T-helper 22 cell (primary cell): ENCODE data around the gene TRPM3.
"Not testable (repeated sequence)": the region's sequence is repeated elsewhere in the genome, so short reads cannot be mapped to it uniquely, and the experiment has no call there.

ENCODE experiments used
- DNase-seq: peaks from one replicate; pipeline ENCODE4 v3.0.0-alpha.2; 2020; ENCODE audit warnings: low read depth

Gene TRPM3

DNA sequence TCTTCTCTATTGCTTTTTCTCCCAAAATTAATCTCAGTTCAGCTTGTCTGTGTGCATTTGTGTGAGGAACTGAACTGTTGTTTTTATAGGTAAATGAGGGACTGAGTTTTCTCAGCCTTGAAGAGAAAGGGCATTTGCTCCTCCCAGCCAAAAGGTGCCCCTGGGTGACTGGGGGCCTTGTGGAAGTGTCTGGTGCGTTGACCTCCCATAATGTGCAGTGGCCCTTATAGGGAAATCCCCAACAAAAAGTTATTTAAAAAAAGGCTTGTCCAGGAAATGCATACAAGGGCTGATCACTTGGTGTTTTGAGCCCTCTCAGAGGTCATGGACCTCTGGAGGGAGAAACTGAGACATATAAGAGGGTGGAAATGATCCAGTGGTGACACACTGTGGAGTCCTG is 467.3 kb downstream of the TRPM3 start:
- no peak for DNase-seq

DNA sequence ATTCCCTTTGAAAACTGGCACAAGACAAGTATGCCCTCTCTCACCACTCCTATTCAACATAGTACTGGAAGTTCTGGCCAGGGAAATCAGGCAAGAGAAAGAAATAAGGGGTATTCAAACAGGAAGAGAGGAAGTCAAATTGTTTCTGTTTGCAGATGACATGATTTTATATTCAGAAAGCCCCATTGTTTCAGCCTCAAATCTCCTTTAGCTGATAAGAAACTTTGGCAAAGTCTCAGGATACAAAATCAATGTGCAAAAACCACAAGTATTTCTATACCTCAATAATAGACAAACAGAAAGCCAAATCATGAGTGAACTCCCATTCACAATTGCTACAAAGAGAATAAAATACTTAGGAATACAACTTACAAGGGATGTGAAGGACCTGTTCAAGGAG is 476.8 kb downstream of the TRPM3 start:
- DNase-seq: not testable (repeated sequence)

DNA sequence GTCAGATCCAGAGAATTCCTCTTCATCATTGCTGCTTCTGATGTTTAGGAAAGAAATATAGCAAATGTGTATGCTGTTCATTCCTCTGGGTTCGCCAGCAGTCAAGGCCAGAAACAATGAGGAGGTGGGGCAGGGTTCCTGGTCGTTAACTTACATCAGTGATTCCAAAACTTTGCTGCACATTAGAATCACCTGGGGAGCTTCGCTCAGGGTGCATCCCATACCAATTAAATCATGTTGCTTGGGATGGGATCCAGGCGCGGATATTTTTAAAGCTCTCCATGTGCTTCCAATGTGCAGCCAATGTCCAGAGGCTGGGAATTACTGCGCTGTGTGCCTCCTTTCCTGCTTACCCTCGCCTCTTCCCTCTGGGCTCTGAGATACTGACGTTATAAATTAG is 479.1 kb downstream of the TRPM3 start:
- DNase-seq: no peak

GRCh38 chr9:70641631-70642030 is 479.8 kb downstream of the TRPM3 start:
- no peak for DNase-seq

- no peak for DNase-seq
Observed at GRCh38 chr9:70641031-70641430, 480.4 kb downstream of the TRPM3 start.

- no peak for DNase-seq
Observed at GRCh38 chr9:70639853-70640814, 481.3 kb downstream of the TRPM3 start.

DNA sequence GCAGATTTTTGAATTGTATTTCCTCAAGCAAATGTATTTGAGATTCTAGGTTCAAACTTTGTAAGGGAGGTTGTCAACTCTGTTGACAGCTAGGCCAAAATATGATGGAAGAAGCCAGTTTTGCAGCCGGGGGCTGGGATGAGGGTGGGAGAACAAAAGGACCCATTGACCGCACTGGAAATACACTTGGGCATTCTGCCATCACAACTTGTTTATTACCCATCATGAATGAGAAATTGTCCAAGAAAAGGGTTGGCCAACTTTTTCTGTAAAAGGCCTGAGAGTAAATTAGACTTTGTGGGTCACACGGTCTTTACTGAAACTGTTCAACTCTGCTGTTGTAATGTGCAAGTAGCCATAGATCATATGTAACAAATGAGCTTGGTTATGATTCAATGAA is 485.6 kb downstream of the TRPM3 start:
- DNase-seq: no peak

DNA sequence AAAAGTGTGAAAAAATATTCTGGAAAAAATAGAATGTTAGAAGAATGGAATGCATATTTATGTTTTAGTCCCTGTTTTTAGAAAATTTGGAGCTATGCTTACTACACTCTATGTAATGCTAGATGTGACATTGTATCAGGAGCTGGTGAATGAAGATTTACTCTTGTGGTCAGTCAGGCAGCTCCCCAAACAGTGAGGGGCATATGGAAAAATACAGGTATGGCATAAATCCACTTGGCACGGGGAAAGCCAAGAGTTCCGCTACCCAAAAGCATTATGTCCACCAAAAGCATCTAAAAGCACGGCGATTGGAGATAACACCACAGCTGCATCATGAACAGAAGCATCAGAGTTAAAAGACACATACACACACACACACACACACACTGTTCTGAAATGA is 486.7 kb downstream of the TRPM3 start:
- DNase-seq: no peak

- no peak for DNase-seq
Observed at GRCh38 chr9:70630971-70631370, 490.4 kb downstream of the TRPM3 start.

GRCh38 chr9:70629080-70629685 is 492.2 kb downstream of the TRPM3 start:
- not testable (repeated sequence) for DNase-seq

DNA sequence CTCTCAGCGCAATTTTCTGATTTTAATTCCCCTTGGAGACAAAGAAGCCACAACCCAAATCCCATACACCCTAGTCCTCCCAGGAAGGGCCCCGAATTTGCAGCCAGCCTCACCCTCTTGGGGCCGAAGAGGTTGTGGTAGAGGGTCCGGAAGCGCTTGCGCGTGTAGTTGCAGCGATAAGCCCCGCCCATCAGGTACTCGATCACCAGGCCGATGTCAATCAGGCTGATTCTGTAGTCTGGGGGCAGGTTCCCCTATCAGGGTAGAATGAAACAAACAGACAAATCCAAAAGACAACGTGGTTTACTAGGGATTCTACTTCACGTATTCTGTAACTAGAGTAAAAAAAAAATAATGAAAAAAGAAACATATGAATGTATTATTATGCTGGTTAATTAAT is 496.3 kb downstream of the TRPM3 start:
- DNase-seq: no peak

- DNase-seq: no peak
Observed at GRCh38 chr9:70618784-70619183, 502.6 kb downstream of the TRPM3 start.

DNA sequence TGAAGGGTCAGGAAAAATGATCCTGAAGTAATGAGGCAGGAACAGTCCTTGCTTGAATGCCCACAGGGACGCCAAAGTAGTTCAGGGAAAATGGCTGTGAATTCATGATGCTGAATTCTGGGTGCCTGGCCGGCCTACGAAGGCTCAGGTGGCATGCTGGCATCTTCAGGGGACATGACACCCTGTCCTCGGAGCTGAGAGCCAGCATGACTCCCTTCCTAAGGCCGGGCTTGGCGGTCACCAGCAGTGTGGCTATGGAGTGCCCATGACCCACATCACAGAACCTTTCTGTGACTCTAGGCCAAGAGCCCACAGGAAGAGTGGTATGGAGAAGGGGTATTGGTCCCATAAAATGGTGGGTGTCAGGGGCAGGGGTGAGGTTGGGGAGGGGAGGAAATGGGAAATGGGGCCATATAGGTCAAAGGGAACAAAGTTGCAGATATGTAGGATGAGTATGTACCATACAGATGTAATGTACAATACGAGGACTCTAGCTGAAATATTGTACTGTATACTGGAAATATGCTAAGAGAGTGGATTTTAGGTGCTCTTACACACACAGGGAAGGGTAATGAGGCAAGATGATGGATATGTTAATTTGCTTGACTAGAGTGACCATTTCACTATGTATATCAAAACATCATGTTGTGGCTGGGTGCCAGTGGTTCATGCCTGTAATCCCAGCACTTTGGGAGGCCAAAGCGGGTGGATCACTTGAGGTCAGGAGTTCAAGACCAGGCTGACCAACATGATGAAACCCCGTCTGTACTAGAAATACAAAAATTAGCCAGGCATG is 504.2 kb downstream of the TRPM3 start:
- no peak for DNase-seq

DNA sequence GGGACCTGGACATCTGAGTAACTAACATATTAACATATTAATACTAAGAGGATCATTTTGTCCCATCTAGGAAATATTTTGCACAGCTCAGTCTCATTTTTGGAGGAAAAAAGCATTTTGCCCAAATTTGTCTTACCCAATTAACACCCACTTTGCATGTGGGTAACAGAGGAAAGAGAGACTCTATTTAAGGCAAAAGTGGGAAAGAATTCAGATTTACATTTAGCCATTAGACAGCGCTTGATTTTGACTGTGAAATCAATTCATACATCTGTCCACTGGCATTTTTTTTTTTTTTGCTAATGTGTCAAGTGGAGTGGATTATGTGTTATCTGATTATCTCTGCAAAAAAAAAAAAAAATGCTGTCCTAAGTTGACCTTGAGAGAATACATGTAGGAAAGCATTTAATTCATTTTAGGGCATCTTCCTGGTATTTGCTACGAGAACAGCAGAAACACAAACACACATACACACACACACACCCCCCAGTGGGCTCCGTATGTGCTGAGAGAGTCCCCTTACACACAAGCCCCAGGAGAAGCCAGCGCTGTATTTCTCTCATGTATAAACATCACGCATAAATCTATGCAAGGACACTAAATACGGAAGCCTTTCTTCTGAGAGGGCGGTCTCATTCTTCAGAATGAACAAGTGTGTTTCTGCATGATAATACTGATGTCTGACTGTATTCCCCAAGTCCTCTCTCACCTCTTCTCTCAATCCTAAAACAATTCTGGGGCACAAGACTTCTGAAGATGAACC is 505.0 kb downstream of the TRPM3 start:
- no peak for DNase-seq

GRCh38 chr9:70615464-70616138 is 505.8 kb downstream of the TRPM3 start:
- DNase-seq: no peak

- DNase-seq: no peak
Observed at GRCh38 chr9:70614786-70615463, 506.5 kb downstream of the TRPM3 start.

DNA sequence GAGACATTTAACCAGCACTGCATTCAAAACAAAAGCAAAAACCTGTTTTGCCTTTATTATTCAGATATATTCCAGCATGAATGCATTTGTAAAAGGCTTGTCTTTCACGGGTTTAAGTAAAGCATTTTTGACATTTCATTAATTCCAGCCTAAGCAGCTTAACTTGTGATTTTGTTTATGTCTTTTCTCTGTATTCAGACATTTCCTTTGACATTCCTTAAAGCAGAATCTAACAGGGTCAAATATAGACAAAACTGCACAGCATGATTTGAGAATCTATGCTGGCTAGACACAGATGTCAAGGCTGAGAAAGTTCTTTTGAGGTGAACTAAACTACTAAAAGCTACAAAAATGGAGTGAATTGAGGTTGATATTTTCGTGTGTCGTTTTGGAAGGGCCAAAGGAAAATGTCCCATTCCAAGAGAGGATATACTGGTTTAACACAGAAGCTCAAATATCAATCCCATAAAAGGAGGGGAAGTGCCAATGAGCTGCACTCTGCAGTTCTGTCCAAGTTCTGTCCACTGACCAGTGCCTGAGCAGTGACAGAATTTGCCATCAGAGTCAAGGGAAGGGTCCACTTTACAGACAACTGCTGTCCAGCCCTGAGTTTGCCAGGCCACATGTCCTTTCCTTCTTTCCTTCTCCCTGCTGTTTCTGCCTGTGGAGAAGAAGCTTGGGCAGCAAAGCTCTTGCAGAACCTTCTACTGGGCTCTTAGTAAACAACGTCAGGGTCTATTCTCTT is 508.2 kb downstream of the TRPM3 start:
- DNase-seq: no peak

GRCh38 chr9:70610287-70610644 is 511.2 kb downstream of the TRPM3 start:
- DNase-seq: no peak

GRCh38 chr9:70609542-70610286 is 511.7 kb downstream of the TRPM3 start:
- DNase-seq: no peak
